Measurements from ENCODE around the gene BAZ2B.

DNA sequence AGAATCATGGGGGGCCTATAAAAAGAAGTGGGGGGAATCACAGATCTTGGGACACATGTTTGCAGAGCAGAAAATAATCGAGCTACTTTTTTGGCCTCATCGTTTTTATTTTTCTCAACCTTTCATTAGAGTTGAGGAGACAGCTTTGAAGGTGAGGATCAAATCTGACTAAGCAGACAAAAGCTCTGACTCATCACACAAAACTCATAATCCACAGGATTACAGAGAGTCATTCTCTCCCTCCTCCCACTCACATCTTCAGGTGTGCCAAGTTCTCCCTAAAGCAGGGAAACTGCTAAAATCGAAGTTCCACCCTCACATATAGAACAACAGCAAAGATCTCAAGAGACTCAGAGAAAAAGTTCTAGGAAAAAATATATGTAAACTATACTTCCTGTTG is 15.6 kb downstream of the BAZ2B start:
- TF ChIP-seq, protein P1, sequence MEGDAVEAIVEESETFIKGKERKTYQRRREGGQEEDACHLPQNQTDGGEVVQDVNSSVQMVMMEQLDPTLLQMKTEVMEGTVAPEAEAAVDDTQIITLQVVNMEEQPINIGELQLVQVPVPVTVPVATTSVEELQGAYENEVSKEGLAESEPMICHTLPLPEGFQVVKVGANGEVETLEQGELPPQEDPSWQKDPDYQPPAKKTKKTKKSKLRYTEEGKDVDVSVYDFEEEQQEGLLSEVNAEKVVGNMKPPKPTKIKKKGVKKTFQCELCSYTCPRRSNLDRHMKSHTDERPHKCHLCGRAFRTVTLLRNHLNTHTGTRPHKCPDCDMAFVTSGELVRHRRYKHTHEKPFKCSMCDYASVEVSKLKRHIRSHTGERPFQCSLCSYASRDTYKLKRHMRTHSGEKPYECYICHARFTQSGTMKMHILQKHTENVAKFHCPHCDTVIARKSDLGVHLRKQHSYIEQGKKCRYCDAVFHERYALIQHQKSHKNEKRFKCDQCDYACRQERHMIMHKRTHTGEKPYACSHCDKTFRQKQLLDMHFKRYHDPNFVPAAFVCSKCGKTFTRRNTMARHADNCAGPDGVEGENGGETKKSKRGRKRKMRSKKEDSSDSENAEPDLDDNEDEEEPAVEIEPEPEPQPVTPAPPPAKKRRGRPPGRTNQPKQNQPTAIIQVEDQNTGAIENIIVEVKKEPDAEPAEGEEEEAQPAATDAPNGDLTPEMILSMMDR (IDR thresholded peaks at IDR 0.05 in 8 of 11, conservative IDR thresholded peaks at IDR 0.05 in 3 of 11), result no peak
- TF ChIP-seq POLR2A (IDR thresholded peaks at IDR 0.05) (no peak), POLR2AphosphoS5 (IDR thresholded peaks at IDR 0.05) (no peak)
